Stimulated activated naive B cell treated with anti-CD40 and anti-IgM and Interleukin-4, amounts not matched to agents 10 μg/mL and 1 μg/mL and 100 μg/mL, for 72 hours (primary cell): ENCODE data around the gene ZNHIT3.

Source experiments
- ATAC-seq, 2 donors: fragments of 150-1000 bp; cut with Tn5 transposase; replicated peaks; 2 replicates each; pipeline ENCODE4 v1.10.0; 2021; ENCODE audit warnings: moderate library complexity in 1 of 2
- DNase-seq: peaks from one replicate; pipeline ENCODE4 v3.0.0; 2021
- H3K27ac Mint-ChIP-seq: one replicate; pipeline ENCODE4 v1.8.0; 2022; ENCODE audit warnings: mild to moderate bottlenecking, mixed read lengths
- H3K27me3 Mint-ChIP-seq, 2 donors: one replicate each; pipeline ENCODE4 v1.8.0; 2022; ENCODE audit warnings: mixed read lengths in 2 of 2
- H3K36me3 Mint-ChIP-seq, 2 donors: one replicate each; pipeline ENCODE4 v1.8.0; 2022; ENCODE audit warnings: mixed read lengths in 2 of 2, mild to moderate bottlenecking in 1 of 2
- H3K4me1 Mint-ChIP-seq, 2 donors: one replicate each; pipeline ENCODE4 v1.8.0; 2022; ENCODE audit warnings: mixed read lengths in 2 of 2, mild to moderate bottlenecking in 1 of 2
- H3K4me3 Mint-ChIP-seq, 2 donors: one replicate each; pipeline ENCODE4 v1.8.0; 2022; ENCODE audit warnings: mild to moderate bottlenecking in 2 of 2, mixed read lengths in 2 of 2, moderate library complexity in 1 of 2
- H3K9me3 Mint-ChIP-seq, 2 donors: one replicate each; pipeline ENCODE4 v1.8.0; 2022; ENCODE audit warnings: mixed read lengths in 2 of 2, mild to moderate bottlenecking in 1 of 2

ZNHIT3 gene

DNA sequence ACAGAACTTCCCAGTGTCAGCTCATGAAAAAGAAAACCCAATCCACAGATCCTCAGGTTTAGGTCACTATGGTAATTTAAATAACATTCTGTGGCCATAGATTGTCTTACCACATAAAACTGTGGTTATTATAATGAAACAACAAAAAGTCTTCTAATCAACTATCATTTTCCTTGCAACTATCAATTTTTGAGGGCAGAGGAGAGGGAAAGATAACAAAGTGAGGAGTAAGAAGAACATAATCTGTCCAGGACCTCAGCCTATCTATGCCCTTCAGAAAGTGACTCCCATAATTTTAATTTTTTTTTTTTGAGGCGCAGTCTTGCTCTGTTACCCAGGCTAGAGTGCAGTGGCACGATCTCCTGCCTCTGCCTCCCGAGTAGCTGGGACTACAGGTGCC is 54.2 kb downstream of the ZNHIT3 start:
- H3K27ac Mint-ChIP-seq, result peak overlapping the region; percentile 28
- peaks cover 8 to 19% of the 10 kb centered on the region in 2 donors for H3K4me1 Mint-ChIP-seq
- H3K36me3 Mint-ChIP-seq, result peaks cover 14 to 28% of the 10 kb centered on the region in 2 donors
- no peaks in the 10 kb centered on the region for H3K9me3 Mint-ChIP-seq
- no peaks in the 10 kb centered on the region for H3K27me3 Mint-ChIP-seq
- DNase-seq, result no peak
- ATAC-seq, result no peak
- no peak overlapping the region for H3K4me3 Mint-ChIP-seq

DNA sequence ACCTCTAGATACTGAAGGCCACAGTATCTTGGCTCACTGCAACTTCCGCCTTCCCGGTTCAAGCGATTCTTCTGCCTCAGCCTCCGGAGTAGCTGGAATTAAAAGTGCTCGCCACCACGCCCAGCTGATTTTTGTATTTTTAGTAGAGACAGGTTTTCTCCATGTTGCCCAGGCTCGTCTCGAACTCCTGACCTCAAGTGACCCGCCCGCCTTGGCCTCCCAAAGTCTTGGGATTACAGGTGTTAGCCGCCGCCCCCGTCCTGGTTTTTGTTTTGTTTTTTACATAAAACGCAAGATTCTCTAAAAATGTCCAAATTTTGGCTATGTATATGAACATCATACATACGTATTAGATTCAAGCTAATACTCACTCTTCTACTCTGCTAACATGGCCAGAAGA is 56.3 kb downstream of the ZNHIT3 start:
- Mint-ChIP-seq H3K27ac (no peak overlapping the region), H3K36me3 (peaks cover 12 to 22% of the 10 kb centered on the region in 2 donors), H3K4me3 (peak overlapping the region in 1 of 2 donors; percentile 89)

DNA sequence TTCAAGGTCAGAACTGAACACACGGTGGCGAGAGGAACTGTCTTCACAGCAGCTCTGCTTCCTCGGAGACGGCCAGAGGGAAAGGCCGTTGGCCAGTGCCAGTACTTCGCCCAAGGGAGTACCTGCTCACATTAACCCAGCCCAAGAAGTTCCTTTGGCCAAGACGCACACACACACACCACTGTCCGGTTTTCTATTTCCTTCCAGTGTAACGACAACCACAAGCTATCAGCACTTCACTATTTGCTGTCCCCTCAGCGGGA is 57.5 kb downstream of the ZNHIT3 start:
- peak overlapping the region; percentile 98 for H3K27ac Mint-ChIP-seq
- ATAC-seq, result peak; percentile 3 to 5
- peaks cover 15 to 27% of the 10 kb centered on the region in 2 donors for H3K36me3 Mint-ChIP-seq
- peak; percentile 34 for DNase-seq
- peak overlapping the region; percentile 89 to 95 for H3K4me3 Mint-ChIP-seq
- no peaks in the 10 kb centered on the region for H3K9me3 Mint-ChIP-seq
- peaks cover 9 to 20% of the 10 kb centered on the region in 2 donors for H3K4me1 Mint-ChIP-seq
- no peaks in the 10 kb centered on the region for H3K27me3 Mint-ChIP-seq

More for the DNA sequence above, 56.3 kb downstream of the ZNHIT3 start:
- Mint-ChIP-seq H3K27me3 (no peaks in the 10 kb centered on the region), H3K4me1 (peaks cover 3 to 14% of the 10 kb centered on the region in 2 donors), H3K9me3 (no peaks in the 10 kb centered on the region)
- no peak for DNase-seq
- ATAC-seq, result no peak

DNA sequence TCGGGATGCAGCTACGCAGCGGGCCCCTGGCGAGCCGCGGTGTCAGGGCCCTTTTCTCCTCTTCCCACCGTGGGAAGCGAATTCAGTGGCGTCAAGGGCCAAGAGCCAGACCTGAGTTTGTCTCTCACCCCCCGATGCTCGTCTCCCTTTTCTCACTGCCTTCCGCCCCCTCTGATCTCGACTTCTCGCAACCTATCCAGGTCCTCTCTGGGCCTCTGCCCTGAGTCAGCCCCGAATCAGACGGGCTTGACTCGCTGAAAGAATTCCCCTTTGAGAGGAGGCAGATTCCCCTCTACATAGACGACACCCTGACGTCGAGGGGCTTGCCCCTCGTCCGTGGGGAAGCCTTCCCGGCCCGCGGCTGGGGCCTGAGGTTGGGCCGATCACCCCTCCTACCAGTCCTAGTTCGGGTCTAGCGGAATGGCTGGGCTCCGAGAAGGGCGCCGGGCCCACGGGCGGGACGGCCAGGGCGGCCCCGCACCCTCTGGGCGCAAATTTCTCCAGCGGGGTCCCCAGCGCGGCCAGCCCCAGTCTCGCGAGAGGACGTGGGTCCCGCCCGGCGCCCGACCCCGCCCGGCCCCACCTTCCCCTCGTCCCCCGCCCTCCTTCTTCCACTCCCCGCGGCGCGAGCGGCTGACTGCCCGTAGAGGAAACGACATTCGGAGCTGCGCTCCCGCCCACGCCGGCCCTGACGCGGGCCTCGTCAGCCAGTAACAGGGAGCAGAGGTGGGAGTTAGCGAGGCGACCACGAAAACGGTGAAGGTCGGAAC is 58.0 kb downstream of the ZNHIT3 start, which contains the start of gene GGNBP2:
TSS of gene GGNBP2 (plus strand) at position 613 of the 770 bp plus-strand sequence. CDS start 806 bp downstream, outside the sequence.
- no peaks in the 10 kb centered on the region for H3K9me3 Mint-ChIP-seq
- DNase-seq, result peak; percentile 96
- peaks cover 9 to 20% of the 10 kb centered on the region in 2 donors for H3K4me1 Mint-ChIP-seq
- no peaks in the 10 kb centered on the region for H3K27me3 Mint-ChIP-seq
- peak within 1 kb of the TSS; percentile 89 to 95 for H3K4me3 Mint-ChIP-seq
- peaks cover 15 to 28% of the 10 kb centered on the region in 2 donors for H3K36me3 Mint-ChIP-seq
- peak; percentile 70 to 72 for ATAC-seq
- peak within 1 kb of the TSS; percentile 98 for H3K27ac Mint-ChIP-seq

DNA sequence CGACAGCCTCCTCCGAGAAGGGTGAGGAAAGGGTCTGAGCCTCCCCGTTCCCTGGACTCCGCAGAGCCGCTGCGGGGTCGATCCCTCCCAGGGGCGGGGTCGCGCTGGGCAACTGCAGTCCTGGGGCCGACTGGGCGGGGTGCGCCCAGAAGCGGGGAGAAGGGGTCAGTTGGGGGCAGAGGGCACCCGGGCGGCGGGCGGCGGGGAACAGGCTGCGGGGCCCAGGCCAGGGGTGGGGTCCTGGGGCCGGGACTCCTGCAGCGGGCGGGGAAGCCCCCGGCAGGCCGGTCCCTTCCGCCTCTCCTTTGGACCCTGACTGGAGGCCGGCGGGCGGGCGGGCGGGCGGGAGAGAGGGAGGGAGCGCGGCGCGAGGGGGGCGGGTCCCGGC is 58.6 kb downstream of the ZNHIT3 start:
- Mint-ChIP-seq H3K27me3 (no peaks in the 10 kb centered on the region), H3K4me1 (peaks cover 7 to 20% of the 10 kb centered on the region in 2 donors), H3K27ac (peak overlapping the region; percentile 98), H3K36me3 (peaks cover 14 to 24% of the 10 kb centered on the region in 2 donors), H3K9me3 (no peaks in the 10 kb centered on the region), H3K4me3 (peak overlapping the region; percentile 89 to 95)
- ATAC-seq, result no peak
- DNase-seq, result no peak
